BLaER1 (cell line): ENCODE data around the gene LRPAP1.

Experiments
- H3K27ac ChIP-seq: shearing (Covaris generic); formaldehyde crosslinking; 2 replicates; pipeline ENCODE4 v1.8.1; 2022
- H3K27me3 ChIP-seq: shearing (Covaris generic); formaldehyde crosslinking; 2 replicates; pipeline ENCODE4 v1.8.1; 2022
- H3K36me3 ChIP-seq: shearing (Covaris generic); formaldehyde crosslinking; 2 replicates; pipeline ENCODE4 v1.8.1; 2022
- H3K4me1 ChIP-seq: shearing (Covaris generic); formaldehyde crosslinking; 2 replicates; pipeline ENCODE4 v1.8.1; 2022
- H3K4me2 ChIP-seq: shearing (Covaris generic); formaldehyde crosslinking; 2 replicates; pipeline ENCODE4 v1.8.1; 2022
- H3K4me3 ChIP-seq: shearing (Covaris generic); formaldehyde crosslinking; 2 replicates; pipeline ENCODE4 v1.8.1; 2022
- H3K9ac ChIP-seq: shearing (Covaris generic); formaldehyde crosslinking; 2 replicates; pipeline ENCODE4 v1.8.1; 2022
- H3K9me3 ChIP-seq: shearing (Covaris generic); formaldehyde crosslinking; 2 replicates; pipeline ENCODE4 v1.8.1; 2022
- H4K20me1 ChIP-seq: shearing (Covaris generic); formaldehyde crosslinking; 2 replicates; pipeline ENCODE4 v1.8.1; 2022
- Cebpa-rat ChIP-seq: shearing (Covaris generic); IDR thresholded peaks from 2 replicates; pipeline ENCODE4 v1.8.1; 2022

The LRPAP1 gene

DNA sequence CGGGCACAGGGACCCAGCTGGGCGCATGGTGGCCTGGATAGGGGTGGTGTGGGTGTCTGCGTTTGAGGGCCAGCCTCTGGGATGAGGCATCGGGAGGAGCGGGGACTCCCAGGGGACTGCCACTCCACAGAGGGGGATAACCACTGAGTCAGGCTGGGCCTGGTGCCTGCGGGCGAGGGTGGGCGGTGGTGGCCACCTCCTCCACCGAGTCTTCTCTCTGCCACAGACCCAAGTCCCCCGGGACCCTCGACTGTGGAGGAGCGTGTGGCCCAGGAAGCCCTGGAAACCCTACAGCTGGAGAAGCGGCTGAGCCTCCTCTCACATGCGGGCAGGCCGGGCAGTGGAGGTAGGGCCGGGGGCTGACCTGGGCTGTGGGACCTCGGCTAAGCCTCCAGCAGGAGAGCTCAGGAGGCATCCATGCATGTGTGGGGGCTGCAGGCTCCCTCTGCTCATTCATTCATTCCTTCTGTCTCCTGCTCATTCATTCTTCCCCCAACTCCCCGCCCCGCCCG lies 42.7 kb downstream of the LRPAP1 start:
- Histone ChIP-seq H4K20me1 (peaks cover 50% of the 10 kb centered on the region), H3K9ac (no peak overlapping the region), H3K4me1 (peaks cover 67% of the 10 kb centered on the region), H3K27ac (no peak overlapping the region), H3K4me2 (peak overlapping the region; percentile 70), H3K36me3 (no peaks in the 10 kb centered on the region), H3K27me3 (peaks cover 53% of the 10 kb centered on the region), H3K4me3 (no peak overlapping the region), H3K9me3 (no peaks in the 10 kb centered on the region)
- no peak for TF ChIP-seq Cebpa-rat

DNA sequence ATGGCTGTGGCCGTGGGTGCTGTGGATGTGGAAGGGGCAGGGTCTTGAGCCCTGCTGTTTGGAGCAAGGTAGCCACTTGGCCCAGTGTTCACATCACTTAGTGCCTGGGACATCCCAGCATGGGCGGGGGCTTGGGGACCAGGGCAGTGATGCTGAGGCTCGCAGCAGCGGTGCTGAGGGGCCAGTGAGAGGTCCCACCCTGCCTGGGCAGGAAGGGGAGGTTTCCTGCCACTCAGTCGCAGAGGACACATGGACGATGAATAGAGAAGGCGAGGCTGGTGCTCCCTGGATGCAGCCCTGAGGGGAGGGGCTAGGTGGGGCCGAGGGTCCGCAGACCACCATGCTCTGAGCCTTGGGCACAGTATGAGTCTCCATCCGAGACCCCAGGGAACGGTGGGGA lies 43.4 kb downstream of the LRPAP1 start:
- no peaks in the 10 kb centered on the region for H3K36me3 ChIP-seq
- no peak overlapping the region for H3K4me3 ChIP-seq
- no peak for TF ChIP-seq Cebpa-rat
- H3K4me1 ChIP-seq: peaks cover 67% of the 10 kb centered on the region
- no peak overlapping the region for H3K9ac ChIP-seq
- H3K4me2 ChIP-seq: peak overlapping the region; percentile 70
- H4K20me1 ChIP-seq: peaks cover 57% of the 10 kb centered on the region
- H3K9me3 ChIP-seq: no peaks in the 10 kb centered on the region
- no peak overlapping the region for H3K27ac ChIP-seq
- H3K27me3 ChIP-seq: peaks cover 55% of the 10 kb centered on the region

DNA sequence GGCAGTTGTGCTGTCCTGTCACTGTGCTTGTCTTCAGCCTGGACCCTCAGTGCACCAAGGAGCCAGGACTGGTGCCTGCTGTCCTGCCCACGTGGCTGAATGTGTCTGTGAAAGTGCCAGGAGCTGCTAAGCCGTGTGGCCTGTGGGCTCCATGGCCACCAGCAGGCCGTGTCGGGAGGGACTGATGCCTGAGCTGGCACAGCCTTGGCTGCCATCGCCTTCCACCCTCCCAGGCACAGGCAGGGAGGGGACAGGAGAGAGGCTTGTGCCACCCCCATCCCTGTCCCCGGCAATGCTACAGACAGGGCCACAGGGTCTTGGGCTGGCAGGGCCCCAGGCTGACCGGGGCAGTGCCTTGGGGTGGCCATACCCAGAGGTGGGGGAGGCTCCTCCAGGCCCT lies 44.4 kb downstream of the LRPAP1 start:
- no peak overlapping the region for H3K9ac ChIP-seq
- peaks cover 59% of the 10 kb centered on the region for H4K20me1 ChIP-seq
- no peak overlapping the region for H3K4me2 ChIP-seq
- TF ChIP-seq Cebpa-rat: no peak
- peaks cover 61% of the 10 kb centered on the region for H3K27me3 ChIP-seq
- H3K27ac ChIP-seq: no peak overlapping the region
- peaks cover 67% of the 10 kb centered on the region for H3K4me1 ChIP-seq
- H3K36me3 ChIP-seq: no peaks in the 10 kb centered on the region
- H3K9me3 ChIP-seq: no peaks in the 10 kb centered on the region
- H3K4me3 ChIP-seq: no peak overlapping the region

DNA sequence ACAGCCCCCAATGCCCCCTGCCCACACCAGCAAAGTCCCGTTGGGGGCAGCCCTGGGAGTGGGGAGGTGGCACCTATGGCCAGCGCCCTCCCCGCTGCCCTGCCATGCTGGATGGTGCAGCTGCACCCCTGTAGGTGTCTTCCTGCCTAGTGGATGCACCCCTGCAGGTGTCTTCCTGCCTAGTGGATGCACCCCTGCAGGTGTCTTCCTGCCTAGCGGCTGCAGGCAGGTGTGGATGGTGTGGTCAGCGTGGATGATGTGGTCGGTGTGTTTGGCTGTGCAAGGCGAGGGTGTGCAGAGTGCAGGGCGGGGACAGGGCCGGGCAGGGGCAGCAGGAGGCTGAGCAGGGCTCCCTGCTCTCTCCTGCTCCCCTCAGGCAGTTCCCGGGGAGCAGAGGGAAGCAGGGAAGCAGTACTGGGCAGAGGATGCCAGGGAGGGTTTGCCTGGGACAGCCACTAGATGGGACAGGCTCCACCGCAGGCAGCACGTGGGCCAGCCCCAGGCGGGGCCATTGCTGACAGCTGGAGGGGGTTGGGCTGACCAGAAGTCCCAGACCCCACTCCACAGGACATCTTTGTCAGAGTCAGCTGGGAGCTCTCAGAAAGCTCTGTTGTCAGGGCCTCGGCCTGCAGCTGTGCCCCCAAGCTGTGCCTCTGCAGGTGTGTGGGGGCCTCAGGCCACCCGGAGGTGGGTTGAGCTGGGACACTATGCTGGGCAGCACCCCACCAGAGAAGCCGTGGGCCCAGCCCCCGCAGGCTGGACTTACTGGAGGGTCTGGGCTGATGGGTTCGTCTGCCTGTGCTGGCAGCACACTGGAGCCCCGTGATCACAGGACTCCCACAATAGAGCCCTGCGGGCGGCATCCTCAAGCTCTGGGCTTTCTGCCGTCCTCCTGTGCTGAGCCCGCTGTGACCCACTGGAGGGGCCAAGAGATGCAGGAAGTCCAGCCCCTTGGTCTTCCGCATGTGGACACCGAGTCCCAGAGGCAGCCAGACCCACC lies 45.4 kb downstream of the LRPAP1 start:
- Histone ChIP-seq H3K27me3 (peaks cover 58% of the 10 kb centered on the region), H3K4me1 (peaks cover 75% of the 10 kb centered on the region), H3K4me3 (no peak overlapping the region), H3K4me2 (peak overlapping the region; percentile 99), H3K27ac (no peak overlapping the region), H4K20me1 (peaks cover 59% of the 10 kb centered on the region), H3K36me3 (no peaks in the 10 kb centered on the region), H3K9me3 (no peaks in the 10 kb centered on the region), H3K9ac (no peak overlapping the region)
- no peak for TF ChIP-seq Cebpa-rat

DNA sequence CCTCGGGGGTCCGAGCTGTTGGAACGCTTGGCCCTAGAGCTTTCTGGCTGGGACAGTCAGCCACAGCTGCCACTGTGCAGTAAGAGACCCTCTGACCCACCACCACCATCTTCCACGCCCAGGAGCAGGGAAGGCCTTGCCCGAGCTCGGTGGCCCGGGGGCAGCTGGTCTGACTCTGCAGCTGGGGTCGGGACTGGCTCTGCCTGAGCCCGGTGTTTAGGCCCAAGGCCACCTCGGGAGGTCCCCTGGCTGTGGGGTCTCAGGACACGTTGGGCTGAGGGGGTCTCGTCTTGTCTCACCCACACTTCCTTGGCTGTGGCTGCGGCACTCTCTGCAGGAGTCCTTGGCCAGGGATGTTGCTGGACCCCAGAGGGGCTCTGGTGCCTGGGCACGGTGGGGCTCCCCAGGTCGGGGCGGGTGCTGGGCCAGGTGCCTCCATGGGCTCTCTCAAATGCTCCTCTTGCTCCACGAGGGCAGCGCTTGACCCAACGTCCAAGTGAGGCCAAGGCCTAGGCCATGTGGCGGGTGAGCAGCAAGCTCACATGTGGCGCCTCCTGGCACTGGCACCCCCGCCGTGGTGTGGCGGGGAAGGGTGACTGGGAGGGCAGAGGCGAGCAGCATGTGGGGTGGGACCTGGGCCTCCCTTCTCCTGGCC lies 46.2 kb downstream of the LRPAP1 start:
- Histone ChIP-seq H3K27ac (no peak overlapping the region), H3K9ac (no peak overlapping the region), H3K36me3 (no peaks in the 10 kb centered on the region), H3K4me3 (peak overlapping the region; percentile 56), H3K4me2 (peak overlapping the region; percentile 99), H3K27me3 (peaks cover 54% of the 10 kb centered on the region), H3K4me1 (peaks cover 83% of the 10 kb centered on the region), H3K9me3 (no peaks in the 10 kb centered on the region), H4K20me1 (peaks cover 59% of the 10 kb centered on the region)
- no peak for TF ChIP-seq Cebpa-rat

DNA sequence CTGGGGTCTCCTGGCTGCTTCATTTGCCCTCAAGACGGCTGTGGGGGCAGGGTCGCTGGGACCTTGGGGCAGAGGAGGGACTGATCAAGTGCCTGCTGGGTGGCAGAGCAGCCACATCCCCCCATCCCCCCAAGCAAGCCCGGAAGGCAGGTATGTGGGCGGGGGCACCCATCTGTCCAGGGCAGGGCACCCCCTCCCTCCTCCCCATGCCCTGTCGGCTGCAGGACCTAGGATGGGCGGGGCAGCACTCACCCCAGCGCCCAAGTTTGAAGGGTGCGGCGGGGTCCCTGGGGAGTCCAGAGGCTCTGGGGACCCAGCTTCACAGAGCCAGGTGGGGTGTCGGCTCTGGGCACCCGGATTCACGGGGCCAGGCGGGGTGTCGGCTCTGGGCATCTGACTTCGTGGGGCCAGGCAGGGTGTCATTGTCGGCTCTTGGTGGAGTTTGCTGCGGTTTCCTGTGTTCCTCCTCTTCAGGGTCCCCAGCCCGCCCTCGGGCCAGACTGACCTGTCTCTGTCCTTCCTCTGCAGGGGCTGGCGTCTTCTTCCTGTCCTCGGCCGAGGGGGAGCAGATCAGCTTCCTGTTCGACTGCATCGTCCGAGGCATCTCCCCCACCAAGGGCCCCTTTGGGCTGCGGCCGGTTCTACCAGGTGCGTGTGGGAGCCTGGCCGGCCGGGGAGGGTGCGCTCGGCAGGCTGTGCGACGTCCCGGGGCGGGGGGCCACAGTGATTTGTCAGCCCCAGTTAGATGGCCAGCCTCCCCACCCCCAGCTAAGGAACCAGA lies 47.0 kb downstream of the LRPAP1 start:
- peaks cover 59% of the 10 kb centered on the region for H4K20me1 ChIP-seq
- no peak for TF ChIP-seq Cebpa-rat
- H3K9me3 ChIP-seq: no peaks in the 10 kb centered on the region
- peak overlapping the region; percentile 99 for H3K4me2 ChIP-seq
- H3K4me1 ChIP-seq: peaks cover 91% of the 10 kb centered on the region
- H3K9ac ChIP-seq: no peak overlapping the region
- no peaks in the 10 kb centered on the region for H3K36me3 ChIP-seq
- H3K27me3 ChIP-seq: peaks cover 54% of the 10 kb centered on the region
- no peak overlapping the region for H3K27ac ChIP-seq
- H3K4me3 ChIP-seq: peak overlapping the region; percentile 56

DNA sequence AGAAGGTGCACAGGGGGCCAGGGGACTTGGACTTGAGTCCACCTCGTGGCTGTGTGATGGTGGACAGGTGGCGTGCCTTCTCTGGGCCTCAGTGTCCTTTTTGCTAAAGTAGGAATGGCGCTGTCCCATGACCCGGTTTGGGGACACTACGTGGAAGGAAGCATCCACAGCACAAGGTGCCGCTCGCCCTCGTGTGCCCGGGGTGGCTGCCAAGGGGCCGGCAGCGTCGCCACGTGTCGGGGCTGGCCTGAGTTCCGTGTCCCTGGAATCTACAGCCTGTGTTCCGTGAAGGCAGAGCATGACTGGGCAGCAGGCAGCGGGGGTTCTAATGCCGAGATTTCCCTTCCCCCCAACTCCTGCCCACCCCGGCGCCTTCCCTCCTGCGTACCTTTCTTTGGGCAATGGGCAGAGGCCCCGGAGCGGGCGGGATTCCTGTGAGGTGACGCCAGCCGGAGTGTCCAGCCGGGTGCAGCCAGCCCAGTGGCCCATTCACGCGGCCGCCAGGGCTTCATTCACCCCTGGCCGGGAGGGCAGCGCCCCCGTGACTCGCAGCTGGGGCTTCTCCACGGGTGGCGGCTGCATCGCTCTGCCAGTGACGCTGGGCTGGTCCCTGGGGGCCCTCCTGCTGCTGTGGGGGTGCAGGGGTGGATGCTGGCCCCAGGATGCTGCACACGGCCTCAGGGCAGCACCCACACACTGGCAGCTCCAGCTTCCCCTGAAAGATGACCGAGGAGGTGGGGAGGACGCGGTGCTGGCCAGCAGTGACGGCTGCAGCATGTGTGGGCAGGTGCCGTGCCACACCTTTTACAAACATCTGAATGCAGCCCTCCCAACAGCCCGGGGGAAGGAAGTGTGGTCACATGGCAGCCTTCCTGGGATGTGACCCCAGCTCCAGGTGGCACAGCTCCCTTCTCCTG lies 47.9 kb downstream of the LRPAP1 start:
- TF ChIP-seq Cebpa-rat: no peak
- no peaks in the 10 kb centered on the region for H3K9me3 ChIP-seq
- H3K4me2 ChIP-seq: peak overlapping the region; percentile 99
- H3K27me3 ChIP-seq: peaks cover 54% of the 10 kb centered on the region
- H3K36me3 ChIP-seq: no peaks in the 10 kb centered on the region
- peak overlapping the region; percentile 22; the same call in 1 of the 2 replicates for H3K27ac ChIP-seq
- peaks cover 90% of the 10 kb centered on the region for H3K4me1 ChIP-seq
- H3K9ac ChIP-seq: 0 out of 2 replicates have a peak overlapping the region, but pooled peaks have one; percentile 15
- H3K4me3 ChIP-seq: peak overlapping the region; percentile 56
- H4K20me1 ChIP-seq: peaks cover 57% of the 10 kb centered on the region

DNA sequence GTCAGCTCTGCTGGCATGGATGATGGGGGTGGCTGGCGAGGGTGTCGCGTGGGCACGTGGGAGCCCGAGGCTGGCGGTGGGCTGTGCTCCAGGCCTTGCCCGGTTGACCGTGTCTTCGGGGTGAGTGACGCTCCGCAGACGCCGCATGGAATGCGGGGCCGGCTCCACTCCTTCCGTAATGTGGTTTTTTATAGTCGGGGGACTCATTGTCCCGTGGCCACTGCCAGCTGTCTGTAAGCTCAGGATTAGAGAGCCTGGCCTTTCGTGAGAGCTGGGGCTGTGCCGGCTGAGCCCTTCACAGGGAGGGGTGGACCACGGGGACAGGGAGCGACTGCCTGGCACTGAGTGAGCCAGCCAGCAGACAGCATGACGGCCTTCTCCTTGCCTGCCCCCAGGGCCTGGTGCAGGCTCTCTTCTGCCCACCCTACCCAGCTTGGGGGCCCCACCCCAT lies 48.7 kb downstream of the LRPAP1 start:
- no peak overlapping the region for H3K27ac ChIP-seq
- H3K4me3 ChIP-seq: no peak overlapping the region
- peaks cover 84% of the 10 kb centered on the region for H3K4me1 ChIP-seq
- H3K4me2 ChIP-seq: peak overlapping the region; percentile 99
- H3K9ac ChIP-seq: no peak overlapping the region
- H3K27me3 ChIP-seq: peaks cover 56% of the 10 kb centered on the region
- H4K20me1 ChIP-seq: peaks cover 49% of the 10 kb centered on the region
- H3K9me3 ChIP-seq: no peaks in the 10 kb centered on the region
- no peak for TF ChIP-seq Cebpa-rat
- no peaks in the 10 kb centered on the region for H3K36me3 ChIP-seq
